KBM-7 (cell line): Measurements from ENCODE around the gene SUB1.
"Not testable (repeated sequence)": the region's sequence is repeated elsewhere in the genome, so short reads cannot be mapped to it uniquely, and the experiment has no call there.

Experiments
- DNase-seq: peaks from one replicate; pipeline ENCODE4 v3.0.0-alpha.2; 2015
- in situ Hi-C: fragments of 300-500 bp; cut with MboI; formaldehyde crosslinking; loops from 2 replicates; pipeline ENCODE4 v1.14.3; 2020; ENCODE audit warnings: low sequenced_read_pairs, low pct_unique_long_range_greater_than_20kb, mixed read lengths

SUB1 gene

DNA sequence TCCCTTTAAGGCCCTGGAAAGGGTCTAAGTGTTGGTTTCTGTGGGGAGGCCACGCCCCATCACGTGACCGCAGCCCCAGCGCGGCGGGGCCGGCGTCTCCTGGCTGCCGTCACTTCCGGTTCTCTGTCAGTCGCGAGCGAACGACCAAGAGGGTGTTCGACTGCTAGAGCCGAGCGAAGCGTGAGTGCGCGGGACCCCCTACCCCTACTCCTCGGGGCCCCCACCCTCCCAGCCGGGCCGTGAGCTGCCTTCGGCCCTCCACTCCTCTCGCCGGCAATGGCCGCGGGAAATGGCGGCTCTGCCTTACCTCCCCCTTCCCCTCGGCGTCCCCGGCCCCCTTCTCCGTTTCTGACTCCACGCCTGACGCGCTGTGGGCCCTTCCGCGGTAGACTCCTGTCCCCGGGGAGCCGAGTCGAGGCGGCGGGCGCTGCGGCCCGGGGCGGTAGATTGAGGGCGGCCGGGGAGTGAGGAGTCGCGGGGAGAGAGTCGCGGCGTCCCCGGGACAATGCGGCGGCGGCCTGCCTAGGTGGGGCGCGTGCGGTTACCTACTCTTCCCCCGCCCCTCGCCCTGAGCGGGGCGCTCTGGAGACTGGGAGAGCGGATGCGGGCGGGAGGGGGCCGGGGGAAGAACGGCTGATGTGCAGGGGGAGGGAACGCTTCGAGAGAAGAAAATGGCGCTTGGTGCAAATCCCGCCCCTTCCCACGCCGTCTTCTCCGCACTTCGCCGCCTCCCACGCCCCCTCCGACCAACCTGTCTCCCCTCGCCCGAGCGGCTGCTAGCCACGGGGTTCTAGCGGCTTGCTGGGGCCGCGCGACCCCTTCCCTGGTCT is at the start of gene SUB1:
Gene SUB1, plus strand, starts transcription at position 112 of the 830 bp plus-strand sequence. CDS start 2,956 bp downstream, outside the sequence.
- peak; percentile 95 for DNase-seq
- in situ Hi-C loops, result loop anchor here (25.0 kb wide), 1 partner anchor 98 kb away; no protein-coding TSS in a partner anchor

DNA sequence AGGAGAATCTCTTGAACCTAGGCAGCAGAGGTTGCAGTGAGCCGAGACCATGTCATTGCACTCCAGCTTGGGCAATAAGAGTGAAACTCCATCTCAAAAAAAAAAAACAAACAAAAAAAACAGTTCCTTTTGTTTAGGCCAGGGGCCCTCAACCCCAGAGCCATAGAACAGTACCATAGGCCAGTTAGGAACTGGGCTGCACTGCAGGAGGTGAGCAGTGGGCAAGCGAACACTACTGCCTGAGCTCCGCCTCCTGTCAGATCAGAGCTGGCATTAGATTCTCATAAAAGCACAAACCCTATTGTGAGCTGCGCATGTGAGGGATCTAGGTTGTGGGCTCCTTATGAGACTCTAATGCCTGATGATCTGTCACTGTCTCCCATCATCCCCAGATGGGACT is 49.1 kb upstream of the SUB1 start:
- in situ Hi-C loops, result no loop called here
- DNase-seq, result no peak

DNA sequence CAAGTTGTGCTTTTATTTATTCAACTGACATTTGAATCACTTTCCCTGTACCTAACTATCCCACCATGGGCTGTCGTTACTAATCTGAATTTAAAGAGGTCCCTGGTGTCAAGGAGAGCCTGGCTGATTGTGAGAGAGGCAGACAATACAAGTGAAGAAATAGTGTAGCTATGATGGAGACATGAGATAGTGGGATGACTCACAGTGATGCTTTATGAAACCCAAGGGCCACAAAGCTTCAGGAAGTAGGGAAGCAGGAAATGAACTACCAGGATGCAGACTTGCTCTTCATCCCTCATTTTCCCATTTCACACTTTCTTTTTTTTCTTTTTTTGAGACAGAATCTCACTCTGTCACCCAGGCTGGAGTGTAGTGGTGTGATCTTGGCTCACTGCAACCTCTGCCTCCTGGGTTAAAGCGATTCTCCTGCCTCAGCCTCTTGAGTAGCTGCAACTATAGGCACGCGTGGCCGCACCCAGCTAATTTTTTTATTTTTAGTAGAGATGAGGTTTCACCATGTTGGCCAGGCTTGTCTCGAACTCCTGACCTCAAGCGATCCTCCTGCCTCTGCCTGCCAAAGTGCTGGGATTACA is 47.8 kb upstream of the SUB1 start:
- DNase-seq, in situ Hi-C loops: not testable (repeated sequence)

DNA sequence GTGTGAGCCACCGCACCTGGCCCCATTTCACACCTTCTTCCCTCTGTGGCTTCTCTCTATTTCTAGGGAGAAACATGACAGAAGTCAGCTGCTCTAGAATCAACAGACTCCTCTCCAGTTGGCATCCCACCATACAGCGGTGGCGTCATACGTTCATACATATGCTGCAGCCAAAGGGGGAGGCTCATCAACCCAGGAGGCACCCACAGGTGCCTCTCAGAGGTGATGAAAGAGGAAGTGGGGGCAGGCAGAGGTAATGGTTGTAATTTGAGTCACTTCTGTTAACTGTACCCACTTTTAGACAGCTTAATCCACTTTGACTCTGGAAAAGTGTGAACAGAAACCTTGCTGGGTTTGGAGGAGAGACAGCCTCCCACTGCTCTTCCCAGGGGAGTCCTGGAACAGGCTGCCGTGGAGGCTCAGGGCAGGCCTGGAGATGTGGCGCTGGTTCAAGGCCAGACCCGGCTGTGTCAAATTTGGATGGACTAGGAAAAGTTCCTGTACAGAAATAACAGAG is 47.3 kb upstream of the SUB1 start:
- in situ Hi-C loops, result no loop called here
- DNase-seq, result no peak

DNA sequence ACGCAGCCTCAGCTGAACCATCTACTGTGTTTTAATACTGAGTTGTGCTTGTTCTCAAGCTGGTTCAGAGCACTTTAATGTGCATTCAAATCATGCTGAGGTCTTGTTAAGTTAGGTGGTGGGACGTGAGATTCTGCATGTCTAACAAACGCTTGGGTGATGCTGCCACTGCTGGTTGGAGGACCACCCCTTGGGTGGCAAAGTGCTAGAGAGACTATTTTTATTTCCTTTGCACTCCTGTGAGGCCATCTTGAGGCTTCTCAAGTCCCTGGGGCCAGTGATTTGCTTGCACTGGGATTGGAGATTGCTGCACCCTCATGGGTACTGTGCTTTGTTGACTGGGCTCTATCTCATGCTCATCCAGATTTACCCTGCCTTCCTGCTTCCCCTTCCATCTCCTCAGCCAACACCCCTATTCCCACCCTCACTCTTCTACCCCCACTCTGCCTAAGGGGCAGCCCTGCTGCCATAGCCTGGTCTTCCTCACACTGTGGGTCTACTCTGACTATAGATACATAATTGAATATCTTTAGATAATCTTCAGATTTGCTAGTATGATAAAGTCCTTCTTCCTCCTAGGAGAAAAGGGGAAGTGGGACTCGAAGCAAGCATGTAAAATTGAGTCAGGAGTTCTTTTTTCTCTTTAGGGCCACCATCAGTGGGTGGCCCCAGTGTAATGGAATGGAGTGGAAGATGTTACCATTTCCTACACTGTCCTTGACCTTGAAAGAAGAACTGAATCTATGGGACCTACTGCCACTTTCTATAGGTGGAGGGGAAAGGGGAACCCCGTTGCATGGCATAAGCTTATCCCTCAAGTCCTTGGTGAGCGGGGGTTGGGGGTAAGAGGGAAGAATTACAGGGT is 45.1 kb upstream of the SUB1 start:
- in situ Hi-C loops, result no loop called here
- peak; percentile 73 for DNase-seq

DNA sequence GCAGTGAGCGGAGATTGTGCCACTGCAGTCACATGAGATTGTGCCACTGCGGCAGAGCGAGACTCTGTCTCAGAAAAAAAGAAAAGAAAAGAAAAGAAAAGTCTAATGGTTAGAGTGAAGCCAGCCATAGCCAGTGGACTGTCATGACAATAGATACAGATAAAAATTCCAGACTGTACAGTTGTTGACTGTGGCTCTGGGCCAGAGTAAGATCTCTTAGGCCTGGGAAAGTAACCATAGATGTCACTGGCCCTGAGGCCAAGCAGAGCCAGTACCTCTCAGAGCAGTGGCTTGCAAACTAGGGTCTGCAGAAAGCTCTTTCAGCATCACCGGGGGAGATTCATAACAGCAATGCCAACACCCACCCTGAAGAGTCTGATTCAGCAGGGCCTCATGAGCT is 44.1 kb upstream of the SUB1 start:
- in situ Hi-C loops, result no loop called here

DNA sequence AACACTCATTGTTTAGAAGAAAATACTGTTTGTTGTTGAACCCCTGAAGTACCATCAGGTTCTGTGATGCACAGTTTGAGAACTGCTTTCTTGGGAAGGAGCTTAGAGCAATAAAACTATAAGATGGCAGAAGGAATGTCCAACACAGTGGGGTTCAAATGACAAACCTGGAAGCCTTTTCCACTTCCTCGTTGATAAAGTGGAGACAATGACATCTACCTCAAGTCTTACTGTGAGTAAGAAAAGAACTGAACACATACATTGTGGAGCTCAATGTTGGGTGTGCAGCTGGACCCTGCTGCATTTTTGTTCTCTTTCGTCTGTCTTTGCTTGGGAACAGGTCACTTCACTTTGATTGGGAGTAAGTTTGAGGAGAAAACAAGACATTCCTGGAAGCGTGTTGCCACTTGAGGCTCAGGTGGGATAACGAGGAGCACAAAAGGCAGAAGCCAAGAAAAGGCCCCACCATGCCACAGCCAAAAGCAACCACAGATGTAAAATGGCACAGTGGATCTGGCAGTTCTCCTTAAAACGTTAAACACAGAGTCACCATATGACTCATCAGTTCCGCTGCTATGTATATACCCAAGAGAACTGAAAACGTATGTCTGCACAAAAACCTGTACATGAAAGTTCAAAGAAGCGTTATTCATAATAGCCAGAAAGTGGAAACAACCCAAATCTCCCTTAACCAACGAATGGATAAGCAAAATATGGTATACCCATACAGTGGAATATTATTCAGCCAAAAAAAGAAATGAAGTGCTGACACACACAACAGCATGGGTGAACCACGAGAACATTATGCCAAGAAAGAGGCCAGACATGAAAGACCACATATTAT is 42.9 kb upstream of the SUB1 start:
- in situ Hi-C loops, result no loop called here
- peak; percentile 43 for DNase-seq

More for the DNA sequence above, 44.1 kb upstream of the SUB1 start:
- DNase-seq, result no peak

DNA sequence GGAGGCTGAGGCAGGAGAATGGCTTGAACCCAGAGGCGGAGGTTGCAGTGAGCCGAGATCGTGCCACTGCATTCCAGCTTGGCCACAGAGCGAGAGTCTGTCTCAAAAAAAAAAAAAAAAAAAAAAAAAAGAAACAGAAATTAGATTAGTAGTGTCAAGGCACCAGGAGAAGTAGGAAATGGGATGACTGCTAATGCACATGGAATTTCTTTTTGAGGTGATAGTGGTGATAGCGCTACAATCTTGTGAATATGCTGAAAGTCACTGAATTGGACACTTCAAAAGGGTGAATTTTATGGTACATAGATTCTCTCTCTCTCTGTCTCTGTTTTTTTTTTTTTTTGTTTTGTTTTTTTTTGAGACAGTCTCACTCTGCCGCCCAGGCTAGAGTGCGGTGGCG is 42.1 kb upstream of the SUB1 start:
- in situ Hi-C loops, result no loop called here

DNA sequence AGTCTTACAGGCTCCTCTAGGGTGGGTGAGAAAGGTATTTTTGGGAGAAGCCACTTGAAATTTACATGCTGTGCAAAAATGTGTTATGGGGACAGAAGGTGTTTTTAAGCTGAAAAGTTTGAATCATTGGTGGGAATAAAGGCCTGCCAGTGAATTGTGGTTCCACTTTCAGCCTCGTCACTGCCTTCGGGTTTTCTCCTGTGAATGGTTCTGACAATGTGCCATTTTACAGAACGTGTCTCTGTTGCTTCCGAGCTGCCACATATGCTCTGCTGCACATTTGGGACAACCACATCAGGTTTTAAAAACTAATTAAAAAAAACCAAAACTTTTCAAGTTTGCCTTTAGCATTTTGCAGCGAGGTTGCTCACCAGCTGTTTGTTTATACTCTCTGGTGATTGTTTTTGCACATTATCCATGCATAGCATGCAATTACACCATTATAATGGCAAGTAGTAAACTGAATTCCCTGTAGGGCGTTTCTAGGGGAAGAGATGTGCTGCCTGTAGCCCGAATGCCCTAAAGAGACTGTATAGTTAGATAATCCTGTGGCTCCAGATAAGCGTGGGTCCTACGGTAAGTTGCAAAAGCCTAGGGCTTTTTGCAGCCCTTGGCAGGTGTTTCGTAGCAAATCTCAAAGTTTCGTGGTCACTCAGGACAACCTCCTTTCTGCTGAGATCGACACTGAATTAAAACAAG is 40.1 kb upstream of the SUB1 start:
- in situ Hi-C loops, result no loop called here

More for the DNA sequence above, 42.1 kb upstream of the SUB1 start:
- DNase-seq, result no peak

DNA sequence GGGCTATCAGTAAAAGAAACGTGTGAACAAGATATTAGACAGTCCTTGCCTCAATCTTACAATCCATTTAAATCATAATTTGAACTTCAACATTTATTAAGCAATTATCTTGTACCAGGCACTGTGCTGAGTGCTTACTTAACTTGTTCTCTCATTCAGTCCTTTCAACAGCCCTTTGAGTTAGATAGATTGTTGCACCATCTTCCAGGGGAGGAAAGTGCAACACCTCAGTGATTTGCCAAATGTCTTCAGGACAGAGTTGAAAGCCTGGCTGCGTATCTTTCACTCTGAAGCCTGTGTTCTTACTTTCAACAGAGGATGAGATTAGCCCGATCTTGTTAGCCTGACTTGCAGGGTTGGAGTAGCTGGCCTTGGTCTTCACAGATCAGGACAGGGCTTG is 34.2 kb upstream of the SUB1 start:
- in situ Hi-C loops, result no loop called here
- DNase-seq, result no peak

More for the DNA sequence above, 40.1 kb upstream of the SUB1 start:
- DNase-seq, result no peak

DNA sequence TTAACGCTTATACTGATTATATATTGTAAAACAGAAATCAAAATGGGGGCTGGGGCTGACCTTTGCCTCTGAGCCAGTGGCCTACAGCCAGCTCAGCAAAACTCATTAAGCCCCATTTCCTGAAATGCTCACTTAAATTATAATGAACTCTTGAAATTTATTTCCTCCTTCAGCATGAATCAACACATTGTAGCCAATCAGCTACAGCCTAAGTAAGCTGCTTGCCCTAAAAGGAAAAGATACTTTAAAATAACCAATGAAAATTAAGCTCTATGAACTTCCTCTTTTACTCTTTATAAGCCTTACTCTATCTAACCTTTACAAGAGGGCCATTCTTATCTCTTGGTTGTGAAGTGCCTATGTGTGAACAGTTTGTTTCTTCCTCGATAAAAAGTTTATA is 33.5 kb upstream of the SUB1 start:
- in situ Hi-C loops, result no loop called here
- peak; percentile 35 for DNase-seq

DNA sequence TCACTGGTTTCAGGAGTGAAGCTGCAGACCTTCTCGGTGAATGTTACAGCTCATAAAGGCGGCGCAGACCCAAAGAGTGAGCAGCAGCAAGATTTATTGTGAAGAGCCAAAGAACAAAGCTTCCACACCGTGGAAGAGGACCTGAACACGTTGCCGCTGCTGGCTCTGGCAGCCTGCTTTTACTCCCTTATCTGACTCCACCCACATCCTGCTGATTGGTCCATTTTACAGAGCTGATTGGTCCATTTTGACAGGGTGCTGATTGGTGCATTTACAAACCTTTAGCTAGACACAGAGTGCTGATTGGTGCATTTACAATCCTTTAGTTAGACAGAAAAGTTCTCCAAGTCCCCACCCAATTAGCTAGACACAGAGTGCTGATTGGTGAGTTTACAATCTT is 32.9 kb upstream of the SUB1 start:
- DNase-seq, in situ Hi-C loops: not testable (repeated sequence)

DNA sequence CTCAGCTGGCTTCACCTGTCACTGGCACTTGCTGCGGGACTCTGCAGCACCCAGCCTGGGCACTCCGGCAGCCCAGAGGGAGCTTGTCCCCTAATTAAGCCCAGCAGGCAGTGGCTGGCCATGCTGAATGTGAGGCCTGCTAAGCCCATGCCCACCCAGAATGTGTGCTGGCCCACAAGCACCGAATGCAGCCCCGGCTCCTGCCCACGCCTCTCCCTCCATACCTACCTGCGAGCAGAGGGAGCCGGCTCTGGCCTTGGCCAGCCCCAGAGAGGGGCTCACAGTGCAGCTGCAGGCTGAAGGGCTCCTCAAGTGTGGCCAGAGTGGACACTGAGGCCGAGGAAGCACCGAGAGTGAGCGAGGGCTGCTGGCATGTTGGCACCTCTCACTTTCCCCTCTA is 32.4 kb upstream of the SUB1 start:
- in situ Hi-C loops, result no loop called here
- DNase-seq, result no peak

DNA sequence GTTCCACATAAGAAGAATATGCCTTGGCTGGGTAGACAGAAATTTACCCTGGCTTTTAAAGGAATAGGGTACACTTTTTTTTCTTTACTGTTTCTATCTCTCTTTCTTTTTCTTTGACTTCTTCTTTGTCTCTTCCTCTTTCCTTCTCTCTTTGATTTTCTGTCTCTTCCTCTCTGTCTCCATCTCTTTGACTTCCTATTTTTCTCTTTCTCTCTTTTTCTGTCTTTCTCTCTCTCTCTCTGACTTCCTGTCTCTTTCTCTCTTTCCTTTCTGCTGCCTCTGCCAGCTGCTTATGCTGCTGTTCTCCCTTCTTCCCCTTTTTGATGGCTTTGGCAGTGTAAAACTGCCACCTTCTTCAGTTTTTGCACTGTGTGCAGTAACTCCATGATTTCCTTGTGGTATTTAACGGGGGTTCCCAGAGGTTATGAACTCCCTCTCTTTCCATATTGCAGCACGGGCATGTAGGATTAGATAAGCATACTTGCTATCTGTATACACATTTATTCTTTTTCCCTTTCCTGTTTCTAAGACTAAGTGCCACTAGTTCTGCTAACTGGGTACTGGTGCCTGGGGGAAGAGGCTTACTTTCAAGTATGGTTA is 31.1 kb upstream of the SUB1 start:
- DNase-seq, result peak; percentile 61

DNA sequence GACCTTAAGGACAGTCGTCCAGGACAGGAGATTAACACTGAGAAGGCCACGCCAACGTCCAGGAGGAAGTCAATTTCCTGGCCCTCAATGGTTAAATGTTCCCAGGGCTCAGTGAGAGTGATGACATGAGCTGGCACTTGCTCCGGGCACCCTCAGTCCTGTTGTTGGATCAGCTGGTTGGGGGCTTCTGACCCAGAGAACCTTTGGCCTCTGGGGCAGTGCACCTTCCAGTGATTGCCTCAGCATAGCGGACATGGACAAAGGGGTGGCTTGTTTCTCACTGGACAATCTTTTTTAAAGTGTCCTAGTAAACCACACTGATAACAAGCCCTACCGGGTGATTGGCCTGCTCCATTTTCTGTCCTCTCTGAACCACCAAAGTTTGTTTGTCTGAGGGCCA is 28.8 kb upstream of the SUB1 start:
- DNase-seq, in situ Hi-C loops: not testable (repeated sequence)

More for the DNA sequence above, 31.1 kb upstream of the SUB1 start:
- in situ Hi-C loops, result not testable (repeated sequence)

DNA sequence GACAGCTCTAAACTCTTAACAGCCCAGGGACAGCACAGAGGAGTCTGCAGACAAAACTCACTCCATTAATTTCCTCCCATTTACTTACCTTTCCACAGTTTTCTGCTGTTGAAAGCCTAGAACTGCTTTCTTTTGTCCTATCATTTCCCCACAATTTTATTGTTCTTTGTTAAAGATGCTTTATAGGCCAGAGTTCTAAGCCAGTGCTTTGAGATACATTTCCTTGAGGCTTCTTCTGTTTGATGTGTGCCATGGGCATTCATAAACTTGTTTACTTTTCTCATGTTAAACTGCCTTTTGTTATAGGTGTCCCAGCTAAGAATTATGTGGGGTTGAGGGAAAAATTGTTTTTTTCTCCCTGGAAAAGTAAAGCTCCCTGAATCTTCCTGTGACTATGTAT is 25.9 kb upstream of the SUB1 start:
- in situ Hi-C loops, result no loop called here

DNA sequence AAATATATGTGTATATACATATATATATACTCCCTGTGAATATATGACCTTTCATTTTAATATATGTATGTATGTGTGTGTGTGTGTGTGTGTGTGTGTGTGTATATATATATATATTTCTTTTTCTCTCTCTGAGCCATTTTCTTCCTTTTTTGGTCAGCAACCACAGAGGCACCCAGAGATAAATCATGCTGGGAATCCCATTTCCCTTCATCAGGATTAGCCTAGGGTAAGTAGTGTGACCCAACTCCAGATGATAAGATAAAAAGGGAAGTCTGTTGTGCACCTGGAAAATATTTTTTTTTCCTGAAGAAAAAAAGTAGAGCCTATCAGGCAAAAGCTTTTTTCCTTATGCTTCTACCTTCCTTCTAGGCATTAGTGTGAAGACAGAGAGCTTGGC is 25.4 kb upstream of the SUB1 start:
- in situ Hi-C loops, result no loop called here
- no peak for DNase-seq

More for the DNA sequence above, 25.9 kb upstream of the SUB1 start:
- DNase-seq, result no peak

DNA sequence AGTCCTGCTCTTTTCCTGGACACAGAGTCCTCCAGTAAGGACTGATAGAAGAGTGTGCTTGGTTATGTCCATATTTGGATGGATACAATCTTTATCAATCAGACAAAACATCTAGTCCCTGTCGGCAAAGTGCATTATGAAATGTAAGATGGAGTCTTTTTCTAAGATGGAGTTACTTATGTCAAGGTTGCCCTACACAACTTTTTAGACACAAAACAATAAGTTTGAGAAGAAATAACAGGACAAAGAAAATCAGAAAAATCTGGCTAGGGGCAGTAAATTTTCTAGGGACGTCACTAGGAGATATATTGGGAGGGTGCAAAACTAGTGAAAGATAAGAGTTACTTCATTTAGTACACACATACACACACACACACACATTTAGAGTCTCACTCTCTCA is 23.3 kb upstream of the SUB1 start:
- DNase-seq, result no peak
- in situ Hi-C loops, result no loop called here
